GM12875 (cell line): Measurements from ENCODE around the gene IQSEC1.

Experiments used
- H3K4me3 ChIP-seq: one replicate; pipeline ENCODE4 v1.5.1; 2011; ENCODE audit warnings: low read depth, low read length, control low read depth
- TF ChIP-seq, protein P1 (sequence below): IDR thresholded peaks from 2 replicates; pipeline ENCODE4 v1.5.1; 2011; ENCODE audit warnings: low read depth, mild to moderate bottlenecking, control low read depth, inconsistent platforms, low read length, moderate library complexity, borderline replicate concordance; ENCODE audit not compliant: insufficient read depth

The IQSEC1 gene

GRCh38 chr3:13083898-13084297, 10.7 kb upstream of the IQSEC1 start:
- H3K4me3 ChIP-seq, result no peak overlapping the region
- TF ChIP-seq, protein P1, sequence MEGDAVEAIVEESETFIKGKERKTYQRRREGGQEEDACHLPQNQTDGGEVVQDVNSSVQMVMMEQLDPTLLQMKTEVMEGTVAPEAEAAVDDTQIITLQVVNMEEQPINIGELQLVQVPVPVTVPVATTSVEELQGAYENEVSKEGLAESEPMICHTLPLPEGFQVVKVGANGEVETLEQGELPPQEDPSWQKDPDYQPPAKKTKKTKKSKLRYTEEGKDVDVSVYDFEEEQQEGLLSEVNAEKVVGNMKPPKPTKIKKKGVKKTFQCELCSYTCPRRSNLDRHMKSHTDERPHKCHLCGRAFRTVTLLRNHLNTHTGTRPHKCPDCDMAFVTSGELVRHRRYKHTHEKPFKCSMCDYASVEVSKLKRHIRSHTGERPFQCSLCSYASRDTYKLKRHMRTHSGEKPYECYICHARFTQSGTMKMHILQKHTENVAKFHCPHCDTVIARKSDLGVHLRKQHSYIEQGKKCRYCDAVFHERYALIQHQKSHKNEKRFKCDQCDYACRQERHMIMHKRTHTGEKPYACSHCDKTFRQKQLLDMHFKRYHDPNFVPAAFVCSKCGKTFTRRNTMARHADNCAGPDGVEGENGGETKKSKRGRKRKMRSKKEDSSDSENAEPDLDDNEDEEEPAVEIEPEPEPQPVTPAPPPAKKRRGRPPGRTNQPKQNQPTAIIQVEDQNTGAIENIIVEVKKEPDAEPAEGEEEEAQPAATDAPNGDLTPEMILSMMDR, result no peak

GRCh38 chr3:13083254-13083653, 10.0 kb upstream of the IQSEC1 start:
- TF ChIP-seq, protein P1, result no peak
- H3K4me3 ChIP-seq, result no peak overlapping the region

- TF ChIP-seq, protein P1, result no peak
- no peak overlapping the region for H3K4me3 ChIP-seq
Observed at GRCh38 chr3:13082677-13083076, 9.4 kb upstream of the IQSEC1 start.

DNA sequence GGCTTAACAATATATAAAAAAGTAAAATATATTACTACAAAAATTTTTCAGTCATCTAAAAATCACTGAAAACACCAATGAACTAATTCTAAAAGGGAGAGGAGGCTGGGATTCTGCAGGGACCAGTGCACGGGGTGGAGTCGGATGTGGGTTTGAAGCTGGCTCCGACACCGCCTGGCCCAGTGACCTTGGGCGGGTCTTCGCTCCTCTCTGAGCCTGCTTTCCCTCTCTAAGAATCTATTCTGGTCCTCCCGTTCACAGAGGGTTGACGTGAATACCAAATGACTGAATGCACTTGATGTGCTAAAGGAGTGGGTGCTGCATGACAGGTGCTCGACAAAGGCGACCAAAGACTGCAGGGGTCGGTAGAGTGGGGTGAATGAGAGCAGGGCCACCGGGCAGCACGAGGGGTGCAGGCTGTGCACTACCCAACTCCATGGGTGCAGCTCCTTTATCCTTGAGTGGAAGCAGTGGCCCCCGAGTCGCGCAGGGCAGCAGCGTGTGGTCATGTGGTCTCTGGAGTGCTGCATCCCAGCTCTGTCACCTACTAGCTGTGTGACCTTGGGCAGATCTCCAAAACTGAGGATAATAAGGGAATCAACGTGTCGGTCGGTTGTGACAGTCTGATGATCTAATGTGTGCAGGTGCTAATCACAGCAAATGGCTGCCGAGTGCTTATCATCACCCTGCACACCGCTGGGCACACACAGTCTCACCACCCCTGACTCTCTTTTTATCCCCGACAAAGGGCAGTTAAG, 8.6 kb upstream of the IQSEC1 start:
- TF ChIP-seq, protein P1, result no peak
- no peak overlapping the region for H3K4me3 ChIP-seq

GRCh38 chr3:13080591-13080990, 7.4 kb upstream of the IQSEC1 start:
- H3K4me3 ChIP-seq, result no peak overlapping the region
- TF ChIP-seq, protein P1, result no peak

DNA sequence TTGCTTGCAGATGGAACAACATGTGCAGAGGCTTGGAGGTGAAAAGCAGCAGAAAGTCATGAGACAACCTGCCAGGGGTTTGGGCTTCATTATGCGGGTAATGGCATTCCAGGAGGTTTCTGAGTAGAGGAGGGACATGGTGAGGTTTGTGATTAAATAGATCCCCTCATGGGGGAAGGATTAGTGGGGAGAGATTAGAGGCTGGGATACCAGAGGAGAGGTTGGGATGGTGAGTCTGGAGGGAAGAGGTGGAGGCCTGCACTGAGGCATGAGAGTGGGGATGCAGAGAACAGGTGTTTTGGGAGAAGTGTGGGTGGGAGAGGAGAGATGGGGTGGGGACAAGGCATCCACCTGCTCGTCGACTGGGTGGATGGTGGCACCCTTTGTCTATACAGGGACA, 6.8 kb upstream of the IQSEC1 start:
- no peak overlapping the region for H3K4me3 ChIP-seq
- TF ChIP-seq, protein P1, result no peak

DNA sequence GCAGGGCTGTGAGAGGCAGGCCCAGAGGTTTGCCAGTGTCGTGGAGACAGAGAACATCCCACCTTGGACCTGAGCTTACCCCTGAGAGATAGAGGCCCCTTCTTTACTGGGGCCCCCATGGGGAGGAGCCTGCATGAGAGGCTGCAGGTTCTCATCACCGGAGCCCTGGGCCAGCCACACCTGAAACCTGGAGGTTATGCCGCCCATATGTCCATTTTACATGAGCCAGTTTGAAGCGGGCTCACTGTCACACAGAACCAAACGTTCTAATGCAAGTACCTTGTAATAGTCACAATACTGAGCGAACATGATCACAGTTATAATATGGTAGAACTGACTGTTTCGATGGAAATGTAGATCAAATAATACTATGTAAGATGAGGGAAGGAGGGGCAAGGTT, 6.3 kb upstream of the IQSEC1 start:
- no peak overlapping the region for H3K4me3 ChIP-seq
- TF ChIP-seq, protein P1, result no peak
